HG02840 (cell line): ENCODE measurements around the gene NMNAT2.

Experiments
- ATAC-seq: cut with Tn5 transposase; IDR thresholded peaks from one replicate; pipeline ENCODE4 v1.9.1; 2021; ENCODE audit warnings: mild to moderate bottlenecking, moderate library complexity, moderate number of reproducible peaks; ENCODE audit not compliant: unreplicated experiment, low FRiP score

The NMNAT2 gene

DNA sequence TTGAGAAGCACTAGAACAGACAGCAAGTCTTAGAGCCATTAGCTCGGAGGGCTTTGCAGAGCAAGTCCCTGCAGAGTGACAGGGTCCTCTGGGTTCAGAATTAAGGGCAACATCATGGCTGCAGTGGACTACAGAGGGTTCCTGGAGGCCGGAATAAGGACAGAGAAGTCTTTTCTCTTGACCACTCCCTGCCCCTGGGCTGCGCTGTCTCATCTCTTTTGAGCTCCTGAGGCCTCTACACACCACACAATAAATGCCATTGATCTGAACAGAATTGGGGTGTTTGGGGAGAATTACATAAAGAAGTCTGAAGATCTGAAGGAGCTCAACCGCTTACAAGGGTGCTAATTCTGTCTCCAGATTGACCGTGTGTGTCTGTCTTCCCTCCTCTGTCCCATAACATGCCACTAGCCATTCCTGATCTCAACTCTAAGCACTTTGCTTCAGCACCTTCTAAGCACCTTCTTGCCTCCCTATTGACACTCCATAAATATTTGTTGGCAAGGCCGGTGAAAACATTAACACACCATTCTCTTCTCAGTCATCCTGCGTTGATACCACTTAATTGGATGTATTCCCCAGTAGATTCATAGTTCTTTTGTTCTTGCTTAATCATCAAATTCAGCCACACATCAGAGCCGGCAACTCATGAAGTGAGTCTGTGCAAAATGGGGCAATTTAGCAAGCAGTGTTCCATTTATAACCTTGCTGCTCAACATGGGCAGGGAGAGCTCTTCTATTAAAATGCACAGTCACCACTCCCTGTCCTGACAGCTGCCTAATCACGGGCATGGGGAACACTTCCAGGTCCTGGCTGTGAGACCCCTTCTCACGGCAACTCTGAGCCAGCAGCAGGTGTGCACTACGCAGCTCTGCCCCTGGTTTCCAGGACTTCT lies 49.7 kb downstream of the NMNAT2 start:
- no peak for ATAC-seq

DNA sequence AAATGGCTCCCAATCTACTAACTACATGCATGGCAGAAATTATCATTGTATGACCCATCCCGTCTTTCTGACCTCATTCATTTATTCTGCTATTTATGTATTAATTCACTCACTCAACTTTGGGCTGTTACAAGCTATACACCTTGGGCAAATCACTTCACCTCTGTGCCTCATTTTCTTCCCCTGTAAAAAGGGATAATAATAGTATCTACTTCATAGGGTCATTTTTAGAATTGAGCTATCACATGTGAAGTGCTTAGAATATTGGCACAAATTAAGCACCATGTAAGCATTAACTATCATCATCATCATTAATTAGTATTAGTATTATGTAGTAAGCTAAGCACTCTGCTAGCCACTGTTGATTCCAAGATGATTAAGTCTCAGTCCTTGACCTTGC lies 52.1 kb downstream of the NMNAT2 start:
- no peak for ATAC-seq

DNA sequence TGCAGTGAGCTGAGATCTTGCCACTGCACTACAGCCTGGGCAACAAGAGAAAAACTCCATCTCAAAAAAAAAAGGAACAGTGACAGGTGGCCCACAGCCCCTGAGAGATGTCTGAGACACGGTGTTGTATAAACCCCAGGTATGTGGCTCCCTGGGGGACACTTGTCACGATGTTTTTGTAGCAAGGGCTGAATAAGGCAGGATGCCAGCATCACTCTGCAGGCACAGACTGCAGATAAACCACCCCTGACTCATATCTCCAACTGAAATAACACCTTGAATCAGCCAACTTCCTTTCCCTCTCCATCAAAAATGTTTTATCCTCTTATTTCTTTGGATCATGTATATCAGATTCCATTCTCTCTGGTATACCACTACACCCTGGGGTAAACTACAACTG lies 52.5 kb downstream of the NMNAT2 start:
- ATAC-seq: no peak

DNA sequence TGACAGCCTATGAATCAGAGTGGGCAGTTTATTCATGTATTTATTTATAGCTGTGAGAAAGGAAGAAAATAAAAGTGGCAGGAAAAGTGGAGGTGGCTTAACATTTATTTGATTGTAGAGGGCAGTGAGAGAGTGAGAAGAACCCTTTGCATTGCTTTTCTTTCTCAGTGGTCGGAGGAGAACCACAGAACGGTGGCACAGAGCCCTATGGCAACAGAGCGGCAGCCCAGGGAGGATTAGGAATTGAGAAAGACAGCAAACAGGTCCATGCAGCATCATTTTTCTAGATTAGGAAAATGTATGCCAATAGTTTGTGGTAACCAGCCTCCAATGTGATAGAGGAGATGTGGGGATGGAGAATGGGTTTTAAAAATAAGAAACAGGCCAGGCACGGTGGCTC lies 53.1 kb downstream of the NMNAT2 start:
- no peak for ATAC-seq

DNA sequence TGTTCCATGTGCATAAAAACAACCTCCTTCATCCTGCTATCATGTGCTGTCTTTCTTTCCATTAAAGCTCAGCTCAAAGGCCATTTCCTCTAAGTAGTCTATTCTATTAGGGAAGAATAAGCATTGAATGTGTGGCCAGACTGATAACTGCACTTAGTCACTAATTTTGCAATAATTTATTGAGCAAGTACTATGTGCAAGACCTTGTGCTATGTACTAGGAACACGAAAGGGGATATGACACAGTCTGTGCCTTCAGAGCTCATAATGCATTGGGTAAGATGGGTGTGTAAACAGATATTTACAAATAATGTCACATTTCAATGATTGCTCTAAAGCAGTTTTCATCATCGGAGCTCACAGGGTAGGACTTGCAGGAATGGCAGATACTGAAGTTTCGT lies 54.2 kb downstream of the NMNAT2 start:
- no peak for ATAC-seq

DNA sequence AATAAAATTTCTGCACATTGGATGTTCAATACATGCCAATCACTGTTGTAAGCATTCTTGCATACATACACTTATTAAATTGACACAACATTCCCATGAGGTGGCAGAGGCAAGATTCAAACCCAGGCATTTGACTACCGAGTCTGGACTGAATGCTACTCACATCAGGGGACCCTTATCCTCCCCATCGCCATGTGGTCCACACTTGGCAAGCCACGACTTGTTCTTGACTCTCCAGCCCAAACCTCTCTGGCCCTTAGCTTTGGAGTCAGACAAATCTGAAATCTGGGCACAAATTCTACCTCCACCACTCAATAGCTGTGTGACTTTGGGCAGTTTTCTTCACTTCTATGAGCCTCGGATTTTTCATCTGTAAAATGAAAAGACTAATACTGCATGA lies 57.1 kb downstream of the NMNAT2 start:
- no peak for ATAC-seq

DNA sequence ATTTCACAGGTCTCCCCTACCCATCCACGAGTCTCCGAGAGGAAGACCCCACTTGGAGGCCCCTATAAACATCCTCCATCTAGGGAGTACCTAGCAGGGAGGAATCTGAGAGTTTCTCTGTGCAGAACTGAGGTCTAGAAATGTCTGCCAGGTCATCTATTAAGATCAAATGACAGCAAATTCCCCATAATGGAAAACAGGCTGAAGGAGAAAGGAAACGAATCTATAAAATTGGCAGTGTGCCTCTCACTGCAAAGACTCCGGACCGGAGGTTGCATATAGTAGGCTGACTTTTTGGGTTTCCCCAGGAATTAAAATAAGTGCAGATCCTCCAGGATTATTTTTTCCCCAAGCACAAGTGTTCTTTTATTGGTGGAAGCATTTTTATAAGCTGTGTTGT lies 57.7 kb downstream of the NMNAT2 start:
- ATAC-seq: no peak

DNA sequence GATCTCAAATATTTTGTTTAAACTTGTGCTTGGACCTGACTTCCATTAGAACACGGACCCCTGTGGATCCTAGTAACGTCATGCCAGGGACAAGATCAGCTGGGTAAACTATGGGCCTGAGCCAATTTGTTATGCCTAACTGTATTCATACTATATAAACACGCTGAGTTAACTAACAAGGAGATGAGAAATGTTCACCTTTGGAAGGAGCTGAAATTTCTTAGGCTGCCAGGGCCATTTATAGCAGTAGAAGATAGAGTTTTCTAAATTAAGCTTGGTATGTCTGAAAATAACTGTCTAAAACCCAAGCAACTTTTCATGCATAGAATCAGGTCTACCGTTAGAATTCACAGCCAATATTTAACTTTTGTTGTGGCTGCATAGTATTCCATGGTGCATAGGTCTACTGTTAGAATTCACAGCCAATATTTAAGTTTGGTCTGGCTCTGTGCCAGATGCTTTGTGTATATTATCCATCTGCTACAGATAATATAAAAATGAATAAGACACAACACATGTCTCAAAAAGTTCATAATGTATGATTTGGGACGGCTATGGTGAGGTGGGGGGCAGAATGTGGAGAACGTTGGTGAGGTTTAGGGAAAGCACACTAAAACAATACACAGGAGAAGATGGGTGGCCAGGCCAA lies 61.5 kb downstream of the NMNAT2 start:
- ATAC-seq: no peak

DNA sequence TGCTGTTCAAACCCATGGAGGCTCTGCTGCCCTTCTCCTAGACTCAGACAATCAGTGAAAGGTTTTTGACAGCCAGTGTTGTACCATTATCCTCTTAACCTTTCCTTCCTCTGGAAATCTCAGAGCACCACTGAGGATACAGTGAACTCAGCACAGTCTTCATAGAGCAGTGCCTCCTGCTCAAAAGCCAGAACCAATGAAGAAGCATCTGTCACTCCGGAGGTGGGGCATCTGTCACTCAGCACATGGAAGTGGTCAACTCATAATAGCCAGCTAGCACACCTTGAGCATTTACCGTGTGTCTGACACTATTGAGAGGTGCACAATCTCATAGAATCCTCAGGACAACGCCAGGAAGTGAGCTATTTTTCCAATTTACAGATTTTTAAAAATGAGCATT lies 62.4 kb downstream of the NMNAT2 start:
- no peak for ATAC-seq

DNA sequence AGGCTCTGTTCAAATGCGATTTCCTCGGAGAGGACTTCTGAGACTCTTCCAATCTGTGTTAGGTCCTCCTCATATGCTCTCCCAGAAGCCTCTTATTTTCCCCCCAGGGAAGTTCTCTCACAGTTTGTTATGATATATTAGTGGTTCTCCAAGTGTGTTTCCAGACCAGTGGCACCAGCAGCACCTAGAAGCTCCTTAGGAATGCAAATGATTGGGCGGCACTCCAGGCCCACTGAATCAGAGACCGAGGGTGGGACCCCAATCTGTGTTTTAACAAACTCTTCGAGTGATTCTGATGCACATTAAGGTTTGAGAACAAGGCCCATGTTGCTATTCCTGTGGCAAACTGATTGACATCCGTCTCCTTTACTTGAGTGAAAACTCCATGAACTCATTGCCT lies 63.0 kb downstream of the NMNAT2 start:
- no peak for ATAC-seq

DNA sequence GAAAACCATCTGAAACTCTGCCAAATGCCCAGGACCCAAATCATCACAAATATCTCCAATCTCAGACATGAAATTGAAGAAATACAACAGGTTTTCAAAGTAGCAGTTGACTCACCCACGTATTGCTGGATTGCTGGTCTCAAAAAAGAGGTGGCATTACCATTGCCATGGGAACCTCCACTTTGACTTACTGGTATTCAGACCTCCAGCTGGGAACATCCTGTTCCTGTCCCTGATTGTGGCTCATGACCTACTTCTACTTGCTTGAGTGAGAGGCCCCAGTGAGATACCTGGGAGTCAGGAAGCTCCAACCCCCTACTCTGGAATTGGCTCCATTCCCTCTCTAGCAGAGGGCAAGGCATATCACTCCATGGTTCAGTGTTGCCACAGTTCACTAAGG lies 64.6 kb downstream of the NMNAT2 start:
- ATAC-seq: no peak

DNA sequence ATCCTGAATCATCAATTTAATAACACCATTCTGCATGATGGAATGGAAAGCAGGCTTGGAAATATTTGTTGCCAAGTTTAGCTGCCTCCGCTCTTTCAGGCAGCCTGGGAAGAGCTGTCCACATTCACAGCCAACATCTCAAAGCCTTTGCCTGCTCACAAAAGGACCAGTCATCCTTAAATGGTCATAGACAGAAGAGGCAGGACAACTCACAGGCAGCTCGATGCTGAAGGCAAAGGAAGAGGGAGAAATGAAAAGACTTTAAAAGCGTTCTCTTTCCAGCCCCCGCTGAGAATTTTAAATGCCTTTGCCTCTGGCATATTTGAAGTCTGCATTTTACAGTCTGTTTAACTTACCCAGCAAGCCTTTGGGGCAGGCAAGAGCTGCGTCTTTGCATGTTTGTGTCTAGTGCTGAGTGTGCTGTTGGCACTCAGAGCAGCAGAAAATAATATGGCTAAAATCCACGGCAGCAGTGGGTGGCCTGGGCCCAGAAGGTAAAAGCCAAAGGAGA lies 68.9 kb downstream of the NMNAT2 start:
- ATAC-seq: no peak

DNA sequence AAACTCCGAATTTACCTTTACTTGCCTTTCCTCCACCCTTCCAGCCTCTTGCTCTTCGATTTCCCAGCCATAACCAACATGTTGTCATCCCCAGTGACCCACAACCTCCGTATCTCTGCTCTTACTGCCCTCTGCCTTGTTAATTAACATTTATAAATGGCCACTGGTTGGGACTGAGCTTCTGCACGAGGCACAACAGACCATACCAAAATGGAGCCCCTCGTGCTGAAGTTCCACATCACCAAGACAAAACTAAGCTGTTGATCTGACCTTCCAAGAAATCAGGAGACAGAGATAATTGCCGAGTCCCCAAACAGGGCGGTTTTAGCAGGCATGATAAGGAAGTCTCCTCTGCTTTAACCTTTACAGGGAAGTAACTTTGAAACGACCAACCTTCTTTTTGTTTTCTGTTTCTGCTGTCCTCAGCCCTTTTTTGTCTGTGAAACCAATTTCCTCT lies 71.9 kb downstream of the NMNAT2 start:
- ATAC-seq: no peak

DNA sequence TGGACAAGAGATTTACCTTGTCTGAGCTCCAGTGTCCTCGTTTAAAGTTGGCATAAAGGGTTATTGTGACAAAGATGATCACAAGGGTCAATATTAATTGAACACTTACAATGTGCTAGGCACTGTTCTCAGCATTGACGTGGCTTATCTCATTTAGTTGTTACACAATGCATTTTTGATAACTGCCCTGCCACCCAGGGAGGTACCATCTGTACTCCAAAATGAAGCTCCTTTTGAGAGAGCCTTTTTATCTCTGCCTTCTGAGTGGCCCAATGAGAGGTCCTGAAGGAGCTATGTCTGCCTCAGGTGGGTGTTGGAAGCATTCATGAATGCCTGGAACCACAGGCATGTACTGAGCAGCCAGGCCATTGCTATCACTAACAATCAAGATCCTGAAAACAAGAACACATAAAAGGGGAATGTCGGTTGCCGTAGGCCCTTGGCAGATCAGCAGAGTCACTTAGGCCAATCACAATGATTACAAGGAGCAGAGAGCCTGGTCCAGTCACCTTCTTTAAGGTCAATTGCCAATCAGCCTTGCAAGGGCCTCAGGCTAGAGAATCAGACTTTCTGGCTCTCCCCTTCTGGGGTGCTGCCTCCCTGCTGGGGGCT lies 78.5 kb downstream of the NMNAT2 start:
- no peak for ATAC-seq

DNA sequence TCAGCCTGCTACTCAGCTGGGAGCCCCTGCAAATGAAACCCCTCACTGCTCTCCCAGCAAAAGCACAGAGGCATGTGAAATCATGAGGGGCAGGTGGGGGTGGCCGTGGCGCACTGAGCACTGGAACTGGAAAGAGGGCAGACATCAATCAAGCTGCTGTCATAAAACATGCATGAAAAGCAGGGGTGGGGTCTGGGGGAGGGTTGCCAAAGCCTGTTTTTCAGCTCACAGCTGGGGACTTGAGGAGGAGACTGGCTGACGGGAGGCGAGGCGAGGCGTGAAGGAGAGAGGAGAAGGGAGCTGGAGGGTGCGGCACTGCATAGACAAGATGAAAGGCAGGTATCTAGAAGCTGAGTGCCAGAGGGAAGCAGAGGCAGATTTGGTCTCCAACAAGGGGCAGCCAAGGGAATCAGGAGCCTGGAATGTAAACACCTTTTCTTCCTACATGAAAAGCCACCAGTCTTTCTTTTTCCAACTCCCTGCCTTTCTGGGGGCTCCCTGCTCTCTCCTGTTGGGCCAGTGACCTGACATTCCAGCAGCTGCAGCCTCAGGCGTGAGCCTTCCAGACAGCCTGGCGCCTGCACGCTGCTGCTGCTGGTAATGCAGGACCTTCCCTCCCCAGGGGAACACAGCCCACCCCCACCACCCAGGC lies 87.0 kb downstream of the NMNAT2 start:
- ATAC-seq: no peak

DNA sequence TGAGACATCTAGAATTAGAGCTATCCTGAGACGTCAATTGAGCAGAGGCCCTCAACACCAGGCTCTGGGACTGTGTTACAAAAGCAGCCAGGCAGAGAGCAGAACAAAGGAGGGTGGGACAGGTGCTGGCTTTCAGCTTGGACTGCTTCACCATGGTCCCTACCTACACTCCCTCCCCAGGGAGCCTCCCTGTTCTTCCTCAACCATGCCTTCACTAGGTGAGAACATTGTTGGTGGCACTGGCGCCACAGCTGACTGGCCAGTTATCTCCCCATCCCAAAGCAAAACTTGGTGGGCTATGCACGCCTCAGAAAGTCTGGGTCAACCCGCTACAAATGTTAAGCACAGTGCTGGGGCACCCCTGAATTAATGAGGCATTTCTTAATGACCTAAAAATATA lies 87.8 kb downstream of the NMNAT2 start:
- no peak for ATAC-seq

DNA sequence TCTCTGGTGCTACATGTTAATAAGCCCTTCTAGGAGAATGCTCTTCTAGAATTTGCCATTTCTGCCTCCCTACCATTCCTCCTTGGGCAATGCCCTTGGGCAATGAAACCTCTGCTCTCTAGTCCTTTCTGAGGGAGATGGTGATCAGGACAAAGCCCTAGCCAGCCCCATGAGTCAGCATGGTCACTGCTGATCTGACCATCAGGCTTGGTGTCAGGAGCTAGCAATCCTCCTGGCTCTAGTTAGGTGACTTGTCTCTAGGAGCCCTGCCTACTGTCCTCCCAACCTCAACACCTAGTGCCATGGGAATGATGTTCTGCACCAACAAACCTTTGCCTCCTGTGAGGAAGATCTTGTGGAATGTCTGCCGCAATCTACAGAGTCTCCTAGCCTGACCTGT lies 89.8 kb downstream of the NMNAT2 start:
- no peak for ATAC-seq

DNA sequence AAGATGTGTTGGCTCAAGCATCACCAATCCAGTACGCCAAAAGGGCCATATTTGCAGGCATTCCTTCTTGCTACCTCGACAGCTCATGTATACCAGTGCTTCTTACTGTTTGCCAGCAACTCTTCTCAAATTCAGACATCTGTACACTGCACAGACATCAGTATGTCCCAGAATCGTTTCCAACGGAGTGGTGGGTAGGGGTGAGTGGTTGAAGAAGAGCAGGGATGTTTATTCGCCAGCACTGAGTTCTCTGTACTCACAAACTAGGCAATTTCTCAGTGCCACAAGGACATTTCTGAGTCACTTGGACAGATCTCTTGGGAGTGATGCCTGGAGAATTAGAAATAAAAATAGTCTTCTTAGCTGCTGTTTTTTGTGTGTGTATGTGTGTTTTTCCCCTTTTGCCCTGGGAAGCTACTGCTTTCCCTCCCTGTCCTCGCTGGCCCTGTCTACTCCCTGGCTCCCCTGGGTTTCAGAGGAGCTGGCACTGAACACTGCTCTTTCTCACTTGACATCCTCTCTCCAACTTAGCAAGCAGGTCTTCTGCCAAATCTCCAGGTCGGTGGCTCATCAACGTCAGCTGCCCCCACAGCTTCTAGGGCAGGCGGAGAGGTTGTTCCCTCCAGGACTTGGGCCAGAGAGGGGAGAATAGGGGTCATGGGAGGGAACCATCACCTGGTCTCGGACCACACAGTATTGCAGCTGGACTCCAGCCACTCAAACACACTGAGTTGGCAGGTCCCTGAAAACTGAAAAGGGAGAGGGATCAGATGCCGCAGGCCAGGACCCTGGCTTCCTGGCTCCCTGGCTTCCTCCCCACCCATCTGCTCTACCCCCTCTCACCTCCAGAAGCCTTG lies 90.5 kb downstream of the NMNAT2 start:
- no peak for ATAC-seq

DNA sequence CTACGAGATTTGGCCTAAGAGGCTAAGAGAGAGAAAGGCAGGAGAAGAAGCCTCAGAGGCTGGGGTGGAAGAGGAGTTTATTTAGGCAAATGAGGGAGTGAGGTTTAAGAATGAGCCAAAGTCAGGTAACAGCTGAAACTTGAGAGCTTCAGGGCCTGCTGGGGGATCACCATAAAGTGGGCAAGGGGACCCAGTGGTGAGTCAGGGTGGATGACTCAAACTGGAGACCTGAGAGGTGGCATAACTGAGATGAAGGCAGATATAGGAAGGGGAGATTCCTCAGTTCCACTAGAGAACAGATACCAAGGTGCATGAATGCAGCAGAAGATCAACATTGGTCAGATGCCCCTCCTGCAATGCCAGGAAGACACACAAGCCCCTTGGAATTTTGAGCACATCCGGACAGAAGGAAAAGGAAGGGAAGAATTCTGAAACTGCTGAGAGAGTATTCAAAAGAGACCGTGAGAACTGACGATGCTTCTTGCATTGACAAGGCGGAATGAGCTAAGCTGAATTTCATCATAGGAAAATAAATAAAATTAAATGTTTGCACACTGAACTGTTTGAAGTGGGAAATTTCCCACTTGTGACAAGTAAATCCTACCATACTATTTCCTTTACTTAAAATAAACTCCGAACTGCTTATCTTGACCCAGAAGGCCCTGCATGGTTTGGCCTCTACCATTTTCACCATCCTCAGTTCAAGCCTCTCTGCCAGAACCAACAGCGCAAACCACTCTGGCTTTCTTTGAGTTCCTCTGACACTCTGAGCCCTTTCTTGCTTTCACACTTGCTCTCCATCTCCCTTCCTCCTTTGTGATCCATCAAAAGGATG lies 94.1 kb downstream of the NMNAT2 start:
- no peak for ATAC-seq
